HCT116 (cell line): ENCODE measurements around the gene ANXA6. TPM values are rescaled to one million over a fixed set of nuclear protein-coding genes. Genes with fewer than 3 reads are reported as not detected.

Source experiments
- ATAC-seq: fragments of 200-7000 bp; cut with Tn5 transposase; 2 replicates; pipeline ENCODE4 v1.9.1; 2020; ENCODE audit warnings: mild to moderate bottlenecking, moderate library complexity
- BruUV-seq: library from RNA; stranded (reverse); fragments of 400-500 nt; replicated peaks from 2 replicates; lab custom pipeline; 2021; lab: Mats Ljungman, UMichigan
- CTCF ChIA-PET: fragments of 300-600 bp; sonication (Branson Sonifier 250); formaldehyde crosslinking; loops from one replicate; lab custom pipeline; 2021; ENCODE audit warnings: antibody characterized with exemption; lab: Charles Lee
- POLR2A ChIA-PET: fragments of 300-600, 350-600 bp; sonication (Branson Sonifier 250); formaldehyde crosslinking; loops from one replicate; lab custom pipeline; 2021; ENCODE audit warnings: antibody characterized with exemption; lab: Charles Lee
- RAD21 ChIA-PET, 2 experiments: fragments of 300-600 bp; sonication (Branson Sonifier 250); formaldehyde crosslinking; loops; one replicate each; lab custom pipeline; 2023; ENCODE audit warnings: low total read pairs in 2 of 2; ENCODE audit not compliant: uncharacterized antibody in 2 of 2, unreplicated experiment in 2 of 2, low non-redundant PET in 1 of 2; lab: Charles Lee
- DNase-seq: peaks from one replicate; pipeline ENCODE4 v3.0.0-alpha.2; 2010; ENCODE audit warnings: low read depth, low spot score
- H2AFZ ChIP-seq: fragments of 200-600 bp; shearing (Covaris generic), sonication (generic); 2 replicates; pipeline ENCODE4 v1.6.1; 2017; ENCODE audit warnings: low read depth, mixed run types, mixed read lengths, antibody characterized with exemption, low read length; ENCODE audit not compliant: poor library complexity, severe bottlenecking
- H3K27ac ChIP-seq: 2 replicates; pipeline ENCODE4 v1.5.1; 2012; ENCODE audit warnings: low read depth, low read length
- H3K27me3 ChIP-seq: fragments of 200-600 bp; sonication (generic); 2 replicates; pipeline ENCODE4 v1.6.1; 2016; ENCODE audit warnings: mixed run types, low read length, mixed read lengths; ENCODE audit not compliant: insufficient read depth
- H3K36me3 ChIP-seq, 2 experiments: fragments of 200-500 bp in 1 of 2; fragments of 200-600 bp in 1 of 2; sonication (Bioruptor generic) in 1 of 2; sonication (generic) in 1 of 2; 2 replicates each; pipeline versions ENCODE4 v1.5.1 to v1.6.1; 2014 to 2016; ENCODE audit warnings: low read length in 2 of 2, inconsistent platforms in 1 of 2, mixed read lengths in 1 of 2, mixed run types in 1 of 2; ENCODE audit not compliant: insufficient read depth in 2 of 2, control insufficient read depth in 1 of 2
- H3K4me1 ChIP-seq, 2 experiments: fragments of 200-600 bp in 1 of 2; sonication (generic) in 1 of 2; 2 replicates each; pipeline versions ENCODE4 v1.5.1 to v1.6.1; 2012 to 2017; ENCODE audit warnings: low read length in 2 of 2, inconsistent platforms in 1 of 2, mild to moderate bottlenecking in 1 of 2, mixed read lengths in 1 of 2, mixed run types in 1 of 2, moderate library complexity in 1 of 2; ENCODE audit not compliant: insufficient read depth in 2 of 2, control insufficient read depth in 1 of 2
- H3K4me2 ChIP-seq: fragments of 200-600 bp; sonication (generic); 2 replicates; pipeline ENCODE4 v1.6.1; 2017; ENCODE audit warnings: mixed run types, low read length, mixed read lengths
- H3K4me3 ChIP-seq, 2 experiments: fragments of 200-600 bp in 1 of 2; sonication (generic) in 1 of 2; replicated peaks in 1 of 2; 2 replicates each; pipeline ENCODE4 v1.5.1; 2011 to 2016; ENCODE audit warnings: low read length in 2 of 2, control low read depth in 1 of 2, low read depth in 1 of 2, mild to moderate bottlenecking in 1 of 2, mixed read lengths in 1 of 2, mixed run types in 1 of 2
- H3K79me2 ChIP-seq: fragments of 200-600 bp; sonication (generic); 2 replicates; pipeline ENCODE4 v1.6.1; 2017; ENCODE audit warnings: mild to moderate bottlenecking, mixed run types, low read length, moderate library complexity, mixed read lengths; ENCODE audit not compliant: insufficient read depth
- H3K9ac ChIP-seq: fragments of 200-600 bp; sonication (generic); 2 replicates; pipeline ENCODE4 v1.6.1; 2016; ENCODE audit warnings: low read length, mixed read lengths
- H3K9me2 ChIP-seq: fragments of 200-600 bp; sonication (generic), shearing (Covaris generic); 2 replicates; pipeline ENCODE4 v1.6.1; 2017; ENCODE audit warnings: mixed run types, mild to moderate bottlenecking, moderate library complexity; ENCODE audit not compliant: insufficient read depth
- H3K9me3 ChIP-seq, 2 experiments: fragments of 200-500 bp in 1 of 2; fragments of 200-600 bp in 1 of 2; sonication (Bioruptor generic) in 1 of 2; sonication (generic) in 1 of 2; 2 replicates each; pipeline ENCODE4 v1.6.1; 2014 to 2017; ENCODE audit warnings: low read length in 2 of 2, mixed read lengths in 2 of 2, inconsistent platforms in 1 of 2, low read depth in 1 of 2, mild to moderate bottlenecking in 1 of 2, mixed run types in 1 of 2, moderate library complexity in 1 of 2; ENCODE audit not compliant: control insufficient read depth in 1 of 2, insufficient read depth in 1 of 2
- H4K20me1 ChIP-seq: fragments of 200-600 bp; sonication (generic), shearing (Covaris generic); 2 replicates; pipeline ENCODE4 v1.6.1; 2017; ENCODE audit warnings: mixed run types, mild to moderate bottlenecking, moderate library complexity; ENCODE audit not compliant: insufficient read depth
- CEBPB ChIP-seq: IDR thresholded peaks from 2 replicates; pipeline ENCODE4 v1.6.1; 2012; ENCODE audit warnings: low read depth
- ELF1 ChIP-seq: IDR thresholded peaks from 2 replicates; pipeline ENCODE4 v1.6.1; 2012; ENCODE audit warnings: low read depth, borderline replicate concordance
- EZH2 ChIP-seq: fragments of 200-600 bp; sonication (generic); IDR thresholded peaks from 2 replicates; pipeline ENCODE4 v1.6.1; 2017; ENCODE audit warnings: antibody characterized with exemption, mixed run types
- EZH2phosphoT487 ChIP-seq: fragments of 200-600 bp; IDR thresholded peaks from 2 replicates; pipeline ENCODE4 v1.6.1; 2018; ENCODE audit warnings: antibody characterized with exemption, borderline replicate concordance
- FOSL1 ChIP-seq: IDR thresholded peaks from 2 replicates; pipeline ENCODE4 v1.6.1; 2012; ENCODE audit warnings: low read depth
- JUND ChIP-seq: IDR thresholded peaks from 2 replicates; pipeline ENCODE4 v1.6.1; 2012
- POLR2A ChIP-seq: IDR thresholded peaks from 2 replicates; pipeline ENCODE4 v1.7.0; 2011; ENCODE audit warnings: borderline replicate concordance; ENCODE audit not compliant: insufficient read depth, insufficient read length; ENCODE audit errors: extremely low read depth
- POLR2AphosphoS5 ChIP-seq: IDR thresholded peaks from 2 replicates; pipeline ENCODE4 v1.6.1; 2011; ENCODE audit warnings: mild to moderate bottlenecking, low read depth, low read length, moderate library complexity
- RAD21 ChIP-seq: IDR thresholded peaks from 2 replicates; pipeline ENCODE4 v1.6.1; 2012; ENCODE audit warnings: low read depth, mild to moderate bottlenecking
- SIN3A ChIP-seq: IDR thresholded peaks from 2 replicates; pipeline ENCODE4 v1.6.1; 2012; ENCODE audit warnings: low read depth
- SRF ChIP-seq: IDR thresholded peaks from 2 replicates; pipeline ENCODE4 v1.6.1; 2012; ENCODE audit warnings: low read depth
- YY1 ChIP-seq: IDR thresholded peaks from 2 replicates; pipeline ENCODE4 v1.6.1; 2011; ENCODE audit warnings: low read length, low read depth, moderate library complexity, mild to moderate bottlenecking; ENCODE audit not compliant: insufficient replicate concordance; ENCODE audit errors: extremely low read depth
- ZNF274 ChIP-seq: fragments of 200-500 bp; sonication (Bioruptor generic); IDR thresholded peaks from 2 replicates; pipeline ENCODE4 v1.6.1; 2014; ENCODE audit warnings: mild to moderate bottlenecking, low read depth, low read length, inconsistent platforms
- intact Hi-C: fragments of 100-400 bp; cut with micrococcal nuclease; formaldehyde crosslinking; loops from 2 replicates; pipeline ENCODE4 v1.10.0; 2022
- total RNA-seq: library from RNA; stranded (reverse); gene quantifications from one replicate; pipeline ENCODE4 v1.2.1, GENCODE V29; 2021; ENCODE audit not compliant: unreplicated experiment
- TF ChIP-seq, protein P1 (sequence below): IDR thresholded peaks from 2 replicates; pipeline ENCODE4 v1.6.1; 2012
- TF ChIP-seq, protein P2 (sequence below): IDR thresholded peaks from 2 replicates; pipeline ENCODE4 v1.6.1; 2012
- TF ChIP-seq, protein P3 (sequence below): IDR thresholded peaks from 2 replicates; pipeline ENCODE4 v1.6.1; 2011; ENCODE audit warnings: mild to moderate bottlenecking, low read length, moderate library complexity; ENCODE audit not compliant: insufficient replicate concordance; ENCODE audit errors: extremely low read depth

The ANXA6 gene
- total RNA-seq, 1 experiment from 2014 or later = 71.9 TPM

DNA sequence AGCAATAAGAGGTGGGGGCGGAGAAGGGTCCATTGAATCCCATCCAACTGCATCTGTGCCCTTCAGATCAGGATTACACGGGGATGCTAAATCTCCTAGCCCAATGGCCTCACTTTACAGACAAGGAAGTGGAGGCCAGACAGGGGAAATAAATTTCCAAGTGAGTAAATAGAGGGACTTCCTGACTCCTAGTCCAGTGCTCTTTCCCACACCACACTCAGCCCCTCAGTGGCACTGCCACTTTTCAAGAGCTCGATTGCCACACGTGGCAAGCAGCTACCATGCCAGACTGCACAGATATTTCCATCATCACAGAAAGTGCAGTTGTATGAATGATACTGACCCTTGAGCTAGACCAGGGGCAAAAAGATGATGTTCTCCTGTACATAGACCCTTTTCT, 68.6 kb downstream of the ANXA6 start:
- H4K20me1 ChIP-seq = no peaks in the 10 kb centered on the region
- no peak overlapping the region for H3K4me2 ChIP-seq
- no peaks in the 10 kb centered on the region for H3K9me3 ChIP-seq
- H3K4me3 ChIP-seq = no peak overlapping the region
- H3K9me2 ChIP-seq = no peaks in the 10 kb centered on the region
- H3K27ac ChIP-seq = no peak overlapping the region
- ATAC-seq = no peak
- no peak overlapping the region for H3K9ac ChIP-seq
- H3K4me1 ChIP-seq = peaks cover 0 to 15% of the 10 kb centered on the region in 2 experiments; a peak in 2 of 4 replicates
- no peaks in the 10 kb centered on the region for H3K27me3 ChIP-seq
- DNase-seq = no peak
- RAD21 ChIA-PET = no interaction called here
- no peak overlapping the region for H2AFZ ChIP-seq
- intact Hi-C loops = no loop called here
- TF ChIP-seq EZH2phosphoT487 (no peak), SRF (no peak), EZH2 (no peak), POLR2A (no peak), CEBPB (no peak), POLR2AphosphoS5 (no peak), FOSL1 (no peak), SIN3A (no peak), JUND (no peak)
- TF ChIP-seq, protein P1, sequence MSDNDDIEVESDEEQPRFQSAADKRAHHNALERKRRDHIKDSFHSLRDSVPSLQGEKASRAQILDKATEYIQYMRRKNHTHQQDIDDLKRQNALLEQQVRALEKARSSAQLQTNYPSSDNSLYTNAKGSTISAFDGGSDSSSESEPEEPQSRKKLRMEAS = no peak
- TF ChIP-seq, protein P2, sequence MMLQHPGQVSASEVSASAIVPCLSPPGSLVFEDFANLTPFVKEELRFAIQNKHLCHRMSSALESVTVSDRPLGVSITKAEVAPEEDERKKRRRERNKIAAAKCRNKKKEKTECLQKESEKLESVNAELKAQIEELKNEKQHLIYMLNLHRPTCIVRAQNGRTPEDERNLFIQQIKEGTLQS = no peak
- BruUV-seq = no TSS peak
- H3K79me2 ChIP-seq = no peaks in the 10 kb centered on the region
- no peaks in the 10 kb centered on the region for H3K36me3 ChIP-seq
- POLR2A ChIA-PET = no interaction called here
- CTCF ChIA-PET = interaction anchor here (0.9 kb wide), 1 partner anchor 26 kb away, joined by 5 read pairs; no protein-coding TSS in a partner anchor

DNA sequence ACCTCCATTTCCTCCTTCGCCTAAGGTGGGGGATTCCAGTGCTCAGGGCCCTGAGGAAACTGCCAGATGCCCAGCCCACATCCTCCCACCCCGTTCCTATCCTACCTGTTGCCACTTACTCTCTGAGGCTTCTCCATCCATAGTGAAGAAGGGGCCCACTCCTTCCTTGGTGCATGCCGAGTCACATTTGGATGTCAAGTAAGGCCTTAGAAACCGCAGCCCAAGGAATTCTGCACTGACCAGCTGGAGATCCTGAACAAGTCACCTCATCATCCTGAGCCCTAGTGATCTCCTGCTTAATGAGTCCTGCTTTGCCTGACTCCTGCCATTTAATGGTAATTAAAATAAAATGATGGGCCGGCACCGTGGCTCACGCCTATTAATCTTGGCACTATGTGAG, 70.1 kb downstream of the ANXA6 start:
- H2AFZ ChIP-seq = no peak overlapping the region
- H3K9me3 ChIP-seq = no peaks in the 10 kb centered on the region
- peaks cover 0 to 11% of the 10 kb centered on the region in 2 experiments; a peak in 2 of 4 replicates for H3K4me1 ChIP-seq
- ChIA-PET RAD21 (no interaction called here), POLR2A (no interaction called here), CTCF (no interaction called here)
- H3K9ac ChIP-seq = no peak overlapping the region
- intact Hi-C loops = no loop called here
- H4K20me1 ChIP-seq = no peaks in the 10 kb centered on the region
- TF ChIP-seq, protein P1 = no peak
- no peak for TF ChIP-seq POLR2AphosphoS5
- no peak for TF ChIP-seq JUND
- no peak for TF ChIP-seq ZNF274
- no peak for TF ChIP-seq ELF1
- TF ChIP-seq, protein P3, sequence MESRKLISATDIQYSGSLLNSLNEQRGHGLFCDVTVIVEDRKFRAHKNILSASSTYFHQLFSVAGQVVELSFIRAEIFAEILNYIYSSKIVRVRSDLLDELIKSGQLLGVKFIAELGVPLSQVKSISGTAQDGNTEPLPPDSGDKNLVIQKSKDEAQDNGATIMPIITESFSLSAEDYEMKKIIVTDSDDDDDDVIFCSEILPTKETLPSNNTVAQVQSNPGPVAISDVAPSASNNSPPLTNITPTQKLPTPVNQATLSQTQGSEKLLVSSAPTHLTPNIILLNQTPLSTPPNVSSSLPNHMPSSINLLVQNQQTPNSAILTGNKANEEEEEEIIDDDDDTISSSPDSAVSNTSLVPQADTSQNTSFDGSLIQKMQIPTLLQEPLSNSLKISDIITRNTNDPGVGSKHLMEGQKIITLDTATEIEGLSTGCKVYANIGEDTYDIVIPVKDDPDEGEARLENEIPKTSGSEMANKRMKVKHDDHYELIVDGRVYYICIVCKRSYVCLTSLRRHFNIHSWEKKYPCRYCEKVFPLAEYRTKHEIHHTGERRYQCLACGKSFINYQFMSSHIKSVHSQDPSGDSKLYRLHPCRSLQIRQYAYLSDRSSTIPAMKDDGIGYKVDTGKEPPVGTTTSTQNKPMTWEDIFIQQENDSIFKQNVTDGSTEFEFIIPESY = no peak
- TF ChIP-seq EZH2 = no peak
- TF ChIP-seq YY1 = no peak
- no peak for TF ChIP-seq RAD21
- ATAC-seq (no peak), DNase-seq (no peak)
- no peak overlapping the region for H3K4me3 ChIP-seq
- no TSS peak for BruUV-seq
- no peaks in the 10 kb centered on the region for H3K27me3 ChIP-seq
- no peaks in the 10 kb centered on the region for H3K36me3 ChIP-seq
- H3K79me2 ChIP-seq = no peaks in the 10 kb centered on the region
- no peak overlapping the region for H3K27ac ChIP-seq
- H3K9me2 ChIP-seq = no peaks in the 10 kb centered on the region
- H3K4me2 ChIP-seq = no peak overlapping the region
